Measurements from ENCODE around the gene ZNF518B. TPM values are rescaled to one million over a fixed set of nuclear protein-coding genes. Genes with fewer than 3 reads are reported as not detected.

Gene ZNF518B
- polyA plus RNA-seq, 1 of the 3 experiments (the other 2 are of a cell fraction), result 3.1 TPM

GRCh38 chr4:10441512-10441911 lies 15.7 kb downstream of the ZNF518B start:
- Histone ChIP-seq H3K9me3 (no peaks in the 10 kb centered on the region), H3K4me1 (ENCODE audit: control insufficient read depth in 1 of 2, insufficient read depth in 2 of 2, low read depth in 1 of 2, low read length in 1 of 2) (no peaks in the 10 kb centered on the region), H3K4me3 (ENCODE audit: low read depth in 2 of 2, low read length in 1 of 2) (no peak overlapping the region), H3K79me2 (ENCODE audit: insufficient read depth) (no peaks in the 10 kb centered on the region), H3K27ac (ENCODE audit: low read depth in 2 of 2, low read length in 1 of 2) (no peak overlapping the region), H3K27me3 (ENCODE audit: insufficient read depth) (no peaks in the 10 kb centered on the region), H3K4me2 (no peak overlapping the region), H2AFZ (ENCODE audit: low read depth) (no peak overlapping the region), H3K9ac (no peak overlapping the region), H3K36me3 (replicated peaks in 1 of 2; ENCODE audit: control insufficient read depth in 1 of 2, insufficient read depth in 2 of 2, low read length in 1 of 2) (peaks cover 21 to 27% of the 10 kb centered on the region in 2 experiments), H4K20me1 (ENCODE audit: insufficient read depth) (no peaks in the 10 kb centered on the region), H3K9me2 (no peaks in the 10 kb centered on the region), H3F3A (replicated peaks; ENCODE audit: insufficient read depth) (no peaks in the 10 kb centered on the region)
- WGBS (ENCODE audit: low lambda C conversion rate), result 75% methylated on average over 4 of the region's 4 CpGs
- CTCF ChIA-PET, result no interaction called here
- POLR2A ChIA-PET, result no interaction called here
- no peak for DNase-seq
- TF ChIP-seq GATA2 (CRISPR knock-in tag; IDR thresholded peaks at IDR 0.05) (no peak), RAD21 (IDR thresholded peaks at IDR 0.05; ENCODE audit: low read length) (no peak), RCOR1 (IDR thresholded peaks at IDR 0.05; ENCODE audit: low read length) (no peak), USF1 (IDR thresholded peaks at IDR 0.05; ENCODE audit: borderline replicate concordance, low read depth) (no peak), FOSL2 (IDR thresholded peaks at IDR 0.05; ENCODE audit: borderline replicate concordance, low read depth) (no peak), IRF3 (IDR thresholded peaks at IDR 0.05; ENCODE audit: low read depth, low read length) (no peak), USF2 (IDR thresholded peaks at IDR 0.05; ENCODE audit: borderline replicate concordance, low read depth, low read length) (no peak), TCF12 (IDR thresholded peaks at IDR 0.05) (no peak), MXI1 (IDR thresholded peaks at IDR 0.05; ENCODE audit: low read depth, low read length) (no peak)

GRCh38 chr4:10438924-10439323 lies 18.3 kb downstream of the ZNF518B start:
- Histone ChIP-seq H3K4me2 (no peak overlapping the region), H3K4me1 (ENCODE audit: control insufficient read depth in 1 of 2, insufficient read depth in 2 of 2, low read depth in 1 of 2, low read length in 1 of 2) (no peaks in the 10 kb centered on the region), H3F3A (replicated peaks; ENCODE audit: insufficient read depth) (no peaks in the 10 kb centered on the region), H3K79me2 (ENCODE audit: insufficient read depth) (no peaks in the 10 kb centered on the region), H2AFZ (ENCODE audit: low read depth) (no peak overlapping the region), H3K9me2 (no peaks in the 10 kb centered on the region), H3K27ac (ENCODE audit: low read depth in 2 of 2, low read length in 1 of 2) (no peak overlapping the region), H3K9me3 (no peaks in the 10 kb centered on the region), H3K4me3 (ENCODE audit: low read depth in 2 of 2, low read length in 1 of 2) (no peak overlapping the region), H4K20me1 (ENCODE audit: insufficient read depth) (no peaks in the 10 kb centered on the region), H3K9ac (no peak overlapping the region), H3K27me3 (ENCODE audit: insufficient read depth) (no peaks in the 10 kb centered on the region), H3K36me3 (replicated peaks in 1 of 2; ENCODE audit: control insufficient read depth in 1 of 2, insufficient read depth in 2 of 2, low read length in 1 of 2) (peaks cover 0 to 3% of the 10 kb centered on the region in 2 experiments)
- POLR2A ChIA-PET, result no interaction called here
- TF ChIP-seq SMC3 (IDR thresholded peaks at IDR 0.05; ENCODE audit: low read depth, low read length), result no peak
- CTCF ChIA-PET, result interaction anchor here (1.1 kb wide), 1 partner anchor 22 kb away, joined by 3 read pairs; no protein-coding TSS in a partner anchor
- whole genome bisulfite sequencing (ENCODE audit: low lambda C conversion rate), result 68% methylated on average over 1 of the region's 1 CpG
- DNase-seq, result no peak
